ENCODE results near the gene HMMR.
A peak's percentile ranks its signal among the peaks of the same experiment; 100 is the strongest.

The HMMR gene

DNA sequence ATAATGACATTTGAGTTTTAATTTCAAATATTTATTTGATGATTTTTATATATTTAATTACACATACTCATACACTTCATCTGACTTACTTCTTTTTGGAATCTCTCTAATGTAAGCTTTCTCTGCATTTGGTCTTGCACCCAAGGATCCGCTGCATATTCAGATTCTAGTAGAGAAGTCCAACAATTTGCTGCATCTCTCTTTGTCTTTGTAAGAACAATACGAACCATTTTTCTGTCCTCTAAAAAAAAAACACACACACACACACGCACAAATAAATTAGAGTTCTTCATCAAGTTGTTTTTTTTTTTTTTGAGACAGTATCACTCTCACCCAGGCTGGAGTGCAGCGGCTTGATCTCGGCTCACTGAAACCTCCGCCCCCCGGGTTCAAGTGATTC, 3.6 kb upstream of the HMMR start:
- no peak overlapping the region for H3K4me3 ChIP-seq (ENCODE audit: low read depth, low read length)
- no peak for TF ChIP-seq CTCF (IDR thresholded peaks at IDR 0.05; ENCODE audit: low read depth, low read length, missing control alignments)
- DNase-seq (ENCODE audit: low read depth), result no peak

DNA sequence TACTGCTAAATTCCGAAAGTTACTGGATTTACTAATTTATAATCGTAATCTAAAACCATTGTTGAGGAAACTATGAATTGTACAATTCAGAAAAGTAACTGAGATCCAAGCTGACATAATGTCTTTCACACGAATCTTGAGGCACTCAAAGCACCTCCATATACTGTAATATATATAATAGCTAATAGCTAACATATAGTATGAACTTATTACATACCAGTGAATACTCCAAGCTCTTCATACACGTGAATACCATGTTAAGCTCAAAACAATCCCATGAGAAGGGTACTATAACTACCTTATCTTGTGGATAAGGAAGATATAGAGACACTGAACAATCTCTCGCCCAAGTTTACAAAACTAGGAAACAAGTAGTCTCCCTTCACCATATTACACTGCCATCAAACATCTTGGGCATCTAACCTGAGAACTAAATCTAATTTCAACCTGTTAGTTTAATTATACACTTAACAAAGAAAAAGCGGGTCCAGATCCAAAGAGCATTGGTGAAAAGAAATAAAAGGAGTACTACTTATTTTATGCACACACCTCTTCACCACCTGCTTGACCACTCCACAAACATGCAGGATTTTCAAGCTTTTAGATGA, 1.6 kb upstream of the HMMR start:
- no peak for TF ChIP-seq CTCF (IDR thresholded peaks at IDR 0.05; ENCODE audit: low read depth, low read length, missing control alignments)
- no peak for DNase-seq (ENCODE audit: low read depth)
- peak overlapping the region; percentile 77 for H3K4me3 ChIP-seq (ENCODE audit: low read depth, low read length)

GRCh38 chr5:163459462-163459818, 992 bp upstream of the HMMR start:
- DNase-seq (ENCODE audit: low read depth), result no peak
- H3K4me3 ChIP-seq (ENCODE audit: low read depth, low read length), result peak overlapping the region; percentile 77
- no peak for TF ChIP-seq CTCF (IDR thresholded peaks at IDR 0.05; ENCODE audit: low read depth, low read length, missing control alignments)

GRCh38 chr5:163459819-163460561, 442 bp upstream of the HMMR start, which contains the start of gene NUDCD2:
NUDCD2 (minus strand) TSS chr5:163460102; CDS start chr5:163460050, 52 bp downstream.
- DNase-seq (ENCODE audit: low read depth), result peak; percentile 99
- H3K4me3 ChIP-seq (ENCODE audit: low read depth, low read length), result peak within 1 kb of the TSS; percentile 89
- TF ChIP-seq CTCF (IDR thresholded peaks at IDR 0.05; ENCODE audit: low read depth, low read length, missing control alignments), result peak; percentile 18

DNA sequence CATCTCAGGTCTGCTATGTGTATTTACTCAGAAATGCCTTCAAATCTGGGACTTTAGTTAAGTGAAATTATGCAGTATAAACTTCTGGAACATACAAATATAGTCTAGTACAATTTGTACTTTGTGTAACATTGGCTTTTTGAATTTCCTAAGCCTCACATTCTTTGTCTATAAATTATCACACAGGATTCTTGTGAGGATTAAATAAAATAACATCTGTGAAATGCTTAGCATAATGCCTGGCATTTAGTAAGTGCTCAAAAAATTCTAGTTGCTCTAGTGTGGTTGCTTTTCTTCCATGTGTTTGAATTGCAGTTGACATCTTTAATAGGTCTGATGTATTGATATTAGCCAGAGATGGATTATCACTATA, 2.6 kb downstream of the HMMR start:
- no peak for DNase-seq (ENCODE audit: low read depth)
- TF ChIP-seq CTCF (IDR thresholded peaks at IDR 0.05; ENCODE audit: low read depth, low read length, missing control alignments), result no peak
- H3K4me3 ChIP-seq (ENCODE audit: low read depth, low read length), result no peak overlapping the region

- no peak for TF ChIP-seq CTCF (IDR thresholded peaks at IDR 0.05; ENCODE audit: low read depth, low read length, missing control alignments)
- no peak overlapping the region for H3K4me3 ChIP-seq (ENCODE audit: low read depth, low read length)
- DNase-seq (ENCODE audit: low read depth), result no peak
These were observed 7.2 kb downstream of the HMMR start for GRCh38 chr5:163467682-163468081.
